SJSA1 (cell line): ENCODE results near the gene SMARCD2. TPM values are rescaled to one million over a fixed set of nuclear protein-coding genes. Genes with fewer than 3 reads are reported as not detected.
"Not testable (repeated sequence)": the region's sequence is repeated elsewhere in the genome, so short reads cannot be mapped to it uniquely, and the experiment has no call there.

Experiments used
- DNase-seq, 2 experiments: peaks; one replicate each; pipeline ENCODE4 v3.0.0-alpha.2; 2015 to 2020; ENCODE audit warnings: low spot score in 2 of 2, low read depth in 1 of 2
- H3K27ac ChIP-seq: fragments of 250-450 bp; sonication (Bioruptor Pico); 2 replicates; pipeline ENCODE4 v1.5.1; 2020; ENCODE audit warnings: mild to moderate bottlenecking, moderate library complexity
- H3K27me3 ChIP-seq: fragments of 250-450 bp; sonication (Bioruptor Pico); replicated peaks from 2 replicates; pipeline ENCODE4 v1.5.1; 2020; ENCODE audit warnings: mild to moderate bottlenecking, moderate library complexity
- H3K36me3 ChIP-seq: fragments of 250-450 bp; sonication (Bioruptor Pico); 2 replicates; pipeline ENCODE4 v1.5.1; 2020; ENCODE audit warnings: mild to moderate bottlenecking
- H3K4me1 ChIP-seq: fragments of 250-450 bp; sonication (Bioruptor Pico); replicated peaks from 2 replicates; pipeline ENCODE4 v1.6.1; 2021; ENCODE audit warnings: mild to moderate bottlenecking
- H3K4me3 ChIP-seq: fragments of 250-450 bp; sonication (Bioruptor Pico); 2 replicates; pipeline ENCODE4 v1.5.1; 2020; ENCODE audit warnings: mild to moderate bottlenecking
- H3K9me3 ChIP-seq: fragments of 250-450 bp; sonication (Bioruptor Pico); replicated peaks from 2 replicates; pipeline ENCODE4 v1.5.1; 2020; ENCODE audit warnings: mild to moderate bottlenecking
- total RNA-seq: library from RNA; depleted of rRNA; stranded (reverse); fragments of >200 nt; shearing (Covaris generic); gene quantifications from 2 replicates; pipeline ENCODE4 v1.2.3, GENCODE V29; 2014

SMARCD2 gene
- total RNA-seq, 1 experiment from 2014 or later, result 115 TPM

- H3K4me1 ChIP-seq, result peaks cover 30% of the 10 kb centered on the region
- H3K36me3 ChIP-seq, result peaks cover 97% of the 10 kb centered on the region
- H3K27ac ChIP-seq, result no peak overlapping the region
- H3K4me3 ChIP-seq, result no peak overlapping the region
- no peaks in the 10 kb centered on the region for H3K9me3 ChIP-seq
- DNase-seq, result no peak
- no peaks in the 10 kb centered on the region for H3K27me3 ChIP-seq
Observed at GRCh38 chr17:63819585-63820537, 22.6 kb downstream of the SMARCD2 start.

GRCh38 chr17:63819131-63819530, 23.4 kb downstream of the SMARCD2 start:
- Histone ChIP-seq H3K27ac (no peak overlapping the region), H3K4me1 (peaks cover 32% of the 10 kb centered on the region), H3K9me3 (no peaks in the 10 kb centered on the region), H3K4me3 (no peak overlapping the region), H3K36me3 (peaks cover 97% of the 10 kb centered on the region), H3K27me3 (no peaks in the 10 kb centered on the region)
- DNase-seq, result no peak

GRCh38 chr17:63817736-63818385, 24.6 kb downstream of the SMARCD2 start:
- Histone ChIP-seq H3K27ac (no peak overlapping the region), H3K36me3 (peaks cover 97% of the 10 kb centered on the region), H3K4me1 (peaks cover 32% of the 10 kb centered on the region), H3K4me3 (no peak overlapping the region), H3K27me3 (no peaks in the 10 kb centered on the region), H3K9me3 (no peaks in the 10 kb centered on the region)
- no peak for DNase-seq

- Histone ChIP-seq H3K36me3 (peaks cover 97% of the 10 kb centered on the region), H3K27me3 (no peaks in the 10 kb centered on the region), H3K9me3 (no peaks in the 10 kb centered on the region), H3K4me1 (peaks cover 32% of the 10 kb centered on the region), H3K4me3 (no peak overlapping the region), H3K27ac (peak overlapping the region; percentile 18)
- peak in 1 of 2 experiments; percentile 58 for DNase-seq
Observed at GRCh38 chr17:63816669-63817068, 25.8 kb downstream of the SMARCD2 start.

- peaks cover 32% of the 10 kb centered on the region for H3K4me1 ChIP-seq
- no peaks in the 10 kb centered on the region for H3K27me3 ChIP-seq
- peak overlapping the region; percentile 18 for H3K27ac ChIP-seq
- DNase-seq, result no peak
- H3K9me3 ChIP-seq, result no peaks in the 10 kb centered on the region
- no peak overlapping the region for H3K4me3 ChIP-seq
- H3K36me3 ChIP-seq, result peaks cover 97% of the 10 kb centered on the region
Observed at GRCh38 chr17:63816123-63816522, 26.4 kb downstream of the SMARCD2 start.

GRCh38 chr17:63809970-63810369, 32.5 kb downstream of the SMARCD2 start:
- Histone ChIP-seq H3K36me3 (peaks cover 100% of the 10 kb centered on the region), H3K4me1 (peaks cover 3% of the 10 kb centered on the region), H3K27ac (no peak overlapping the region), H3K9me3 (no peaks in the 10 kb centered on the region), H3K4me3 (no peak overlapping the region), H3K27me3 (no peaks in the 10 kb centered on the region)
- DNase-seq, result no peak

- H3K27me3 ChIP-seq, result no peaks in the 10 kb centered on the region
- no peak overlapping the region for H3K27ac ChIP-seq
- H3K36me3 ChIP-seq, result peaks cover 97% of the 10 kb centered on the region
- H3K9me3 ChIP-seq, result no peaks in the 10 kb centered on the region
- DNase-seq, result no peak
- H3K4me3 ChIP-seq, result no peak overlapping the region
- H3K4me1 ChIP-seq, result no peaks in the 10 kb centered on the region
Observed at GRCh38 chr17:63805591-63805990, 36.9 kb downstream of the SMARCD2 start.

- no peak overlapping the region for H3K27ac ChIP-seq
- DNase-seq, result no peak
- no peaks in the 10 kb centered on the region for H3K9me3 ChIP-seq
- no peak overlapping the region for H3K4me3 ChIP-seq
- peaks cover 97% of the 10 kb centered on the region for H3K36me3 ChIP-seq
- H3K4me1 ChIP-seq, result no peaks in the 10 kb centered on the region
- H3K27me3 ChIP-seq, result no peaks in the 10 kb centered on the region
Observed at GRCh38 chr17:63804328-63804727, 38.2 kb downstream of the SMARCD2 start.

GRCh38 chr17:63800783-63801182, 41.7 kb downstream of the SMARCD2 start:
- no peaks in the 10 kb centered on the region for H3K27me3 ChIP-seq
- DNase-seq, result no peak
- H3K9me3 ChIP-seq, result no peaks in the 10 kb centered on the region
- H3K4me1 ChIP-seq, result no peaks in the 10 kb centered on the region
- H3K27ac ChIP-seq, result no peak overlapping the region
- no peak overlapping the region for H3K4me3 ChIP-seq
- H3K36me3 ChIP-seq, result peaks cover 97% of the 10 kb centered on the region

- Histone ChIP-seq H3K4me1 (no peaks in the 10 kb centered on the region), H3K36me3 (peaks cover 98% of the 10 kb centered on the region), H3K27ac (no peak overlapping the region), H3K4me3 (no peak overlapping the region), H3K27me3 (no peaks in the 10 kb centered on the region), H3K9me3 (no peaks in the 10 kb centered on the region)
- DNase-seq, result no peak
Observed at GRCh38 chr17:63798572-63799106, 43.8 kb downstream of the SMARCD2 start.

GRCh38 chr17:63796375-63796774, 46.1 kb downstream of the SMARCD2 start:
- DNase-seq, H3K9me3 ChIP-seq, H3K4me1 ChIP-seq, H3K4me3 ChIP-seq, H3K27me3 ChIP-seq, H3K27ac ChIP-seq: not testable (repeated sequence)
- H3K36me3 ChIP-seq, result peaks cover 99% of the 10 kb centered on the region

GRCh38 chr17:63792055-63792729, 50.3 kb downstream of the SMARCD2 start:
- H3K36me3 ChIP-seq, result peaks cover 97% of the 10 kb centered on the region
- H3K4me3 ChIP-seq, result no peak overlapping the region
- H3K9me3 ChIP-seq, result no peaks in the 10 kb centered on the region
- no peaks in the 10 kb centered on the region for H3K4me1 ChIP-seq
- no peak overlapping the region for H3K27ac ChIP-seq
- H3K27me3 ChIP-seq, result no peaks in the 10 kb centered on the region
- DNase-seq, result no peak

- no peak overlapping the region for H3K27ac ChIP-seq
- H3K27me3 ChIP-seq, result no peaks in the 10 kb centered on the region
- H3K4me1 ChIP-seq, result peaks cover 3% of the 10 kb centered on the region
- H3K36me3 ChIP-seq, result peaks cover 94% of the 10 kb centered on the region
- DNase-seq, result no peak
- no peaks in the 10 kb centered on the region for H3K9me3 ChIP-seq
- no peak overlapping the region for H3K4me3 ChIP-seq
Observed at GRCh38 chr17:63790057-63790456, 52.4 kb downstream of the SMARCD2 start.
